ENCODE data around the gene GTF3C1. TPM values are rescaled to one million over a fixed set of nuclear protein-coding genes. Genes with fewer than 3 reads are reported as not detected.

The GTF3C1 gene
- total and polyA plus RNA-seq, 2 of the 8 experiments (the other 6 are each of a cell fraction or from before 2014, with no cell fraction given), result 89.3 to 126 TPM

GRCh38 chr16:27448532-27449433, 100.9 kb downstream of the GTF3C1 start (continued):
- TF ChIP-seq CTBP2 (IDR thresholded peaks at IDR 0.05; ENCODE audit: borderline replicate concordance, insufficient read depth, insufficient read length, low read length) (no peak), ASH2L (IDR thresholded peaks at IDR 0.05; ENCODE audit: low read length) (no peak), TCF12 (IDR thresholded peaks at IDR 0.05; ENCODE audit: low read depth, low read length) (no peak), JUND (IDR thresholded peaks at IDR 0.05; ENCODE audit: low read length) (no peak), SAP30 (IDR thresholded peaks at IDR 0.05; ENCODE audit: insufficient read depth, insufficient replicate concordance, low read length) (no peak)
